Islet precursor cell (in vitro differentiated cells): Measurements from ENCODE around the gene ASB9.
"Not testable (repeated sequence)": the region's sequence is repeated elsewhere in the genome, so short reads cannot be mapped to it uniquely, and the experiment has no call there.

Source experiments
- DNase-seq: peaks from one replicate; pipeline ENCODE4 v3.0.0-alpha.2; 2018

Gene ASB9

DNA sequence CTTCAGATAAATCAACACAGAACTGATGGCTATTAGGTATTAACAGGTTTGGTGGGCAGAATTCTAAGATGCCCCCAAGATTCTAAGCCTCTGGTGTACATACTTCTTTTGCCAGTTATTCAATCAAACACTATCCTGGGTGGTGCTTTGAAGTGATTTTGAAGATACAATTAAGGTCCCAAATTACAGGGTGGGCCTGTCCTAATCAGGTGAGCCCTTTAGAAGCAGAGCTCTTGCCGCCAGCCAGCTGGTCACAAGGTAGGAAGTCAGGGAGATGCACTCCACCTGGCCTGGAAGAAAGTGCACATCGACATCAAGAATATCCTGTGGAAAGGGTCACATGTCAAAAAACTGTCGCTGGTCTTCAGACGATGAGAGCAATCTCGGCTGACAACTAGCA, 29.5 kb downstream of the ASB9 start:
- DNase-seq: no peak

DNA sequence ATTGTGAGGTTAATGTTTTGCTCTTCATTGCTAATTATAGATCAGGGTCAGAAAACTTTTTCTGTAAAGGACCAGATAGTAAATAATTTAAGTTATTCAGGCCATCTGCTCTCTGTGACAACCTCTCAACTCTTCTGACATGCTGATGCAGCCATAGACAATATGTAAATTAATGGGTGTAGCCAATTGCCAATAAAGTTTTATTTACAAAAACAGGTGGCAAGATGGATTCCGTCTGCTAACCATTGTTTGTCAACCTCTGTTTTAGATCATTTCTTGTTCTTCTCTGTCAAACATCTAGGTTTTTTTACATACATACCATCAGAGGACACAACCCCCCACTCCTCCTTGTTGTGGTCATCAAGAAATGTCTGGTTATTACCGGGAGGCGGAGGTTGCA, 33.7 kb downstream of the ASB9 start:
- no peak for DNase-seq

DNA sequence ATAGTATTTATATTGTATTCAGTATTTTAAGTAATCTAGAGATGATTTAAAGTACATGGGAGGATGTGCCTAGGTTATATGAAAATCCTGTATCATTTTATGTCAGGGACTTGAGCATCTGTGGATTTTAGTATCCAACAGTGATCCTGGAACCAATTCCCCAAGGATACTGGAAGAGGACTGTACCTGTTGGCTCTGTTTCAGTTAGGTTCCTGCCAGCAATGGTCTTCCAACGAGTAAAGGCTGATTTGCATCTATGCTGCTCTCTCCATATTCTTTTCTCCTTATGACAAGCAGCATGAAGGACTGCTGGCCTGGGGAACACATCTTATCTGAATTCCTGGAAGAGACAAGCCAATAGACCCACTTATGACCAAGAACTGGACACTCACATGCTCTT, 34.9 kb downstream of the ASB9 start:
- no peak for DNase-seq

DNA sequence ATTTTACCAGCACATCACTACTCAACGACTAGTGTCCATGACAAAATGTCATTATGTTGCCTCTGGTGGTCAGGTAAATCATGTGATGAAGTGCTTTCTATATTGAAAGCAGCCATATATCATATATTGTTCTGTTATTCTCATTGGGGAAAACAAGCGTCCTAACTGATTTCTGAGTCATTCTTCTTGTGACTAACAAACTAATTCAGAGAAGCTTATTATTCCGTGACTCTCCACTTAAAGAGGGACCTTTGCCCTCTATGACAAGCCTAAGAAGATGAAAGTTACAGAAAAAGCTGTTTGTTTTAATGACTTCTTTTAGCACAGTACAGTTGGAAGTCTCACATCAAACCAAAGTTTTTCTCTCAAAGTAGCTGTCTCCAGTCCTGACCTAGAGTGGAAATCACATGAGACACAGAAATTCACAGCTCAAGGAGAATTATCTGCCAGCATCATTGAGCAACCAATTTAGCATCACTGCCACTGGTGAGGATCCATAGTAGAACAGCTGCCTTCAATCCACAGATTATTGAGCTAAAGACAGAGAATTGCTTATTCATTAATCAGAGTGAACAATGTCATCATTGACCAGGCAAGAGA, 36.4 kb downstream of the ASB9 start:
- no peak for DNase-seq

DNA sequence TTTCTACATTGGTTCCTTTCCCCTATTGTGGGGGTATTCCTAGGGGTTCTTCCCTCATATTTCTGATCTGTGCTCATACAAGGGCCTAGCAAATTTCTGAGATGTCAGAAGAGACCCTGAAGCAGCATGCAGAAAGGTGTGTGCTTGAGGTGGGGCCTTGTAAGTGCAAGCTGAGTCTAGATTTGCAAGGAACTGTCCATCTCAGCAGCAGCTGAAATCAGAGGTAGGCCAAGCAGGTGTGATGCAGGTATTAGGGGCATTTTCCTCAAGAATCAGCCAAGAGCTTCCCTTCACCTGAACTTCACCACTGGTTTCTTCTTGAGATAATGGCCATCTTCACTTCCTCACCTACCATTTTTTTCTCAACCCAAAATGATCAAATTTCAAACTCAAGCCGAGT, 45.1 kb downstream of the ASB9 start:
- no peak for DNase-seq

DNA sequence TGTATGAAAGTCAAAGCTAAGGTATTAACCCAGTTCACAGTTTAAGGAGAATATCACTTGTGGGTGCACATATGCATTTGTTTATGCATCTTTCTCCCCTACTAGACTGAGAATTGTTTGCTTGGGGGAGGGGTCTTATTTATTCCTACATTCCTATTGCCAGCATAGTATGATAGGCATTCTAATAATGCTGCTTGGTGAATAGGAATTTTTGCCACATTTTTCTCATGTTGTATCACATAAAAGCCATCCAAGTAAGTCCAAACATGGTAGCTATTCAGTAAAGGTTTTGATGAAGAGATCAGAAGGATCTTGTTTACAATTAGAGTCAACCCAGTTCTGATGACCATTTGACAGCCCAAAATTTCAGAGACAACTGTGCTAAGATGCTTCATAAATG, 48.6 kb downstream of the ASB9 start:
- DNase-seq: no peak

DNA sequence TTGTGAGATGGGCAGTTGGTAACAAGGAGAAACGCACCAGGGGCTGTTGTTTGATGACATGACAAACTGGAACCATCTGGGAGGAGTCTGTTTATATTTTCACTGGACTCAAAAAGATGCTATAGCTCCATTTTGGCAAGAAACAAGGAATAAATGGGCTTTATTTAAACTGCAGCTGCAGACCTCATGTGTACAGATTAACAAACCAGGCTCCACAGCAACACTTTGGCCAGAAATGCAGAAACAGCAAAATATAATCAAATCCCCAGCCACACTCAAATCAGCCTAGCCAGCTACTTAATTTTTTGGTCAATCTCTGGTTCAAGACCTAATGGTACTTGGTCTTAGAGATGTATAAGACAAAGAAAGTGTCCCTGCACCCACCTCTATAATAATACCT, 52.7 kb downstream of the ASB9 start:
- DNase-seq: no peak

DNA sequence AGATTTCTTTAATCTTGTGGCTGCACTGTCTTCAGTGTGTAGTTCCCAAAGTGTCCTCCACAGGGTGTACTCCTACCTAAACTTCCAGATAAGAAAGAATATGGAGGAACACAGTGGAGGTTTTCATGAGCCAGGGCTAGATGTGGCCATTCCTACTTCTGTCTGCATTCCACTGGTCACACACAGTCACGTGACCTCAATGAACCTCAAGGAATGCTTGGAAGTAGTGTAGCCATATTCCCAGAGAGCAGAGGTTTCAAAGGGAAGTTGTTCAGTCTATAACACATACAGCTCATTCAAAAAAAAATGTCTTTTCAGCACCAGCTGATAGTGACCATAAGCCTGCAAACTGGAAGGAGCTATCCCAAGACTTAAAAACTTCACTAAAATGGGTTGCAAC, 53.6 kb downstream of the ASB9 start:
- DNase-seq: no peak

DNA sequence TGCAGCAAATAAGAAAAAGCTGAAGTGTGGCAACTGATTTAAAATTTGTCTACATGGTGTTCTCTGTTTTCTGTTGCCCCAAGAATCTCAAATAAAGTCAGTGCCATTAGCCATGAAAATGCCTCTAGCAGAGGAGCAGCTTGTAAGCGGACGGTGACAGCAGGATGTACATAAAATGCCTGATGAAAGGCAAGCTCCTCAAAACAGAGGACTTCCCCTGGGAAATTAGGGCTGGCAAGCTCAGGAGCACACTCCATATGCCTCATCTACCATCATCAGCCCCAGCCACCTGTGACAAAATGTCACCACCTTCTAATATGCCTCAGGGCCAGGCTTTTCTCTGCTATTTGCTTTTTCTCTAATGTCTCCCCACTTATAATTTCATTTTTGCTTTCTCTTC, 54.5 kb downstream of the ASB9 start:
- no peak for DNase-seq

DNA sequence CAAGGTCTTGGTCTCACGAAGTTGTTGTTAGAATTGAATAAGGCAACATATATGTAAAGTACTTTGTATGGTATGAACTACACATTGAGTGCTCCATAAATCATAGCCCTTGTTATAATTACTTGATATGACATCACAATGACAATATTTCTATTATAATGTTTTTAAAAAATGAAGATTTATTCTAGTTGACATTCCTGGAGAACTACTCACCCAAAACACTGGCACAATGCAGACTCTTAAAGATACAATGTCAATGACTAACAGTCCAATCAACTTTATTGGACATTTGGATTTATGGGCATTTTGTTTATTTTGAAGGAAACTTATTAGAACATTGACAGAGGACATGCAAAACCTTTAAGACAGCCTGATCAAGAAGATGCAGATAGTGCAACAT, 55.3 kb downstream of the ASB9 start:
- no peak for DNase-seq

DNA sequence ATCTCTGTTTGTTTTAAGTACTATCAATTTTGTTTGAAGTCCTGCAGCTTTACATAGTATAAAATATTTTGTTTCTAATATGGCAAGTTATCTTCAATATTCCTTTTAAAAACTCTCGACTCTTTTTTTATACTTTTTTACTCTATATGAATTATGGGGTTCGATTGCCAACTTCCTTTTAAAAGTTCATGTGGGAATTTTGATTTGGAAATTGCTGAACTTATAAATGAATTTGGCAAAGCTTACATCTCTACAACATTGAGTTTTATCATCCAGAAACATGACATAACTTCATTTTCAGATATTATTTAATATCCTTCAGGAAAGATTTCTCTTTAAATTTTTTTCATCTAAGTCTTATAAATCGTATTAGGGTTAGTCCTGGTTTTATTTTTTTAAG, 60.8 kb downstream of the ASB9 start:
- no peak for DNase-seq

DNA sequence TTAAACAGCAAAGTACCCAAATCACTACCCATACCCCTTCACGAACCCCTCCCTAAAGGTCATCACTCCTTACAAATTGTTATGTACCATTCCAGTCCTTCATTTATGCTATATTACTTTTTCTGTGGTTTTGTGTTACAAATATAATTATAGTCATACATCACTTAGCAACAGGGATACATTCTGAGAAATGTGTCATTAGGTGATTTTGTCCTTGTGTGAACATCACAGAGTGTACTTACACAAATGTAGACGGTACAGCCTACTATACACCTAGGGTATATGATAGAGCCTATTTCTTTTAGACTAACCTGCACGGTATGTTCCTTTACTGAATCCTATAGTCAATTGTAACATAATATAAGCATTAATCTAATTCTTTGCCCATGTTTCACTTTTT, 61.9 kb downstream of the ASB9 start:
- no peak for DNase-seq

DNA sequence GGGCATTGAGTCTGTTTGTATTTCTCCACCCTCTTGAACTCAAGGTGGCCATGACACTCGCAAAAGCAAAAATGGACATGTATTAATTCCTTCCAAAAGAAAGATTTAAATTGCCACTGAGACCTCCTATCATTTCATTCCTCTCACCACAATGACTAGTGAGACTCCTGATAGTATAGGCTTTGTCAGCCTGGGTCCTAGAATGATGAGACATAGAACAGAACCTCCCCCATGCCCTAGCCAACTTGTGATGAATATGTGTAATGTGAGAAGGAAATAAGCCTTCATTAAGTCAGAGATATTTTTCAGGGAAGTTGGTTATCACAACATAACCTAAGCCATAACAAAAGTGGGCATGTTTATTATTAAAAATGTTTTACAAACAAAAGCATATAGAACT, 62.5 kb downstream of the ASB9 start:
- DNase-seq: no peak

DNA sequence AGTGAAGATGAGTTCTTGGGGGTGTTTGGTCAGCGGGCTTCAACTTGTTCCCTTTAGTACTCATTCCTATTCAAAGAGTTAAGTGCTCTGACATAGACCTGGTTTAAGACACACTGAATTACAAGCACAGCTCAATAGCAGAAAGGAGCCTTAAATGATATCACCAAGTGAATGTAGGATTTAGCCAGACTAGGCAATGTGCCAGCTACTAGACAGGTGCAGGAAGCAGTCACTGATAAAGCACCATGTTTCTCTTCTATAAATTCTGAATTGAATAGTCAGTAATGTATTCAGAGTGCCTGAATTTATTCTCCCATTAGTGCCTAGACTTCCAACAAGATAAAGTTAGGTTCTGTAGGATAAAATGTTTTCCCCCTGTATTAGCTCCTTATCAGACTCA, 63.6 kb downstream of the ASB9 start:
- no peak for DNase-seq

DNA sequence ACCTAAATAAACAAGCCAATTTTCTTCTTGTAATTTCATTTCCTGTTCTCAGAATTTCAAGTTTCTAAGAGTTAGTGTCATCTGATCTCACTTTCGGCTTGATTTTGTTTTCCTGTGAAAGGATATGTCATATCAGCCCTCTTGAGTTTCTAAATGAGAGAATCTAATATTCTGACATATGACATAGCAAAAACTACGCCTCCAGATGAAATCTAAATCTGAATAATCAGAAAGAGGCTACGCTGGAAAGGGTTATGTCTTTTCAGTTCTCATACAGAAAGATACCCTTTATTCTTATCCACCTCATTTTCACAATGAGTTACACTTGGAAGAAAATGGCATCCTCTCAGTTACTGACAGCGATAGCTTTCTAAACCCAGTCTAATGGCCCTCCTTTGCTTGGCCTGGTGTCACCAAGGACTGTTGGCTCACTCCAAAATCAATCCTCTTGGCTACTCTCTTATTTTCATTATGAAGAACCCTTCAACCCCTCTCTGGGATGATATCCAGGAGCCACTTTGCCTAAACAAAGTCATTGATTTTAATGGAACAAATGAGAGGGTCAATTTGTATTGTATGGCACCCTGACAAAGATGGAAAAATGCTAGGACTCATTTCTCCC, 65.6 kb downstream of the ASB9 start:
- no peak for DNase-seq

DNA sequence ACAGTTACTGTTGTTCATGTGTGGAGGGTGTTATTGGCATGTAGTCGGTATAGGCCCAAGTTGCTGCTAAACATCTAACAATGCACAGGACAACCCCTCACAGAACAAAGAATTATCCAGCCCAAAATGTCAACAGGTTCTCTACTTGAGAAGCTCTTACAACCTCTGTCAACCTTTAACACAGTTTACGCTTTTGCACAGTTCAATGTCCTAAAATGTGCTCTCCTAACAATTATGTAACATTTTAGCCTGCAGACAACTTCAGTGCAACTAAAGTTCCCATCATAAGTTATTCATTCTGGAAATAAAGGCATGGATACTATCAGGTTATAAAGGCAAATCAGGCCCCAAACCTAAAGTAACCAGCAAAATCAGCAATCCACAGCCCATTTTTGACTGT, 66.2 kb downstream of the ASB9 start:
- DNase-seq: no peak

DNA sequence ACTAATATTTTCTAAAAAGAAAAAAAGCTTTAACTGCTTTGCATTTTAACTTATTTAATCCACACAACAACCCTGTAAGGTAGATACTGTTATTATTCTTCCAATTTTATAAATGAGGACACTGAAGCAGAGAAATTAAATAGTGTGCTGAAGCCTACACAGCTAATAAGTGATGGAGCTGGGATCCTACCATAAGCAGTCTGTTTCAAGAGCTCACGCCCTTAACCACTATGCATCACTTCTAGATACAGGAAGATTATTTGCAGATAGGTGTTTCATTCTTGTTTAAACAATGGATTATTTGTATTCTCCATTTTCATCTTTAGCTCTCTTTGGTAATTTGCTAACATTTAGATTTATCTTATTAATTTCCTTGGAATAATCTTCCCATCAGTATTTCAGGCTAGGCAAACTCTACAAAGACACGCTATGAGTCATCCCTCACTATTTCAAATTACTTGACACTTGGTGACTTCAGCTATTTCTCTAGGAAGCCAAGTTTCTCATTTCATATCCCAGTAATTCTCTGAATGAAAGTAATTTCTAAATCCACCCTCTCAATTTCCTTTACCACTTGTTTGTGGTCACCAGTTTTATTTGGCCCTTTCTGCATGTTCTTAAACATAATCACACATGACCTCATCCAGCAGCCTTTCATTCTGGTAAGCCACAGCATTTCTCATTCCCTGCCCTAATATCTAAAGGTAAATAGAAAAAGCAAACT, 67.3 kb downstream of the ASB9 start:
- DNase-seq: no peak

DNA sequence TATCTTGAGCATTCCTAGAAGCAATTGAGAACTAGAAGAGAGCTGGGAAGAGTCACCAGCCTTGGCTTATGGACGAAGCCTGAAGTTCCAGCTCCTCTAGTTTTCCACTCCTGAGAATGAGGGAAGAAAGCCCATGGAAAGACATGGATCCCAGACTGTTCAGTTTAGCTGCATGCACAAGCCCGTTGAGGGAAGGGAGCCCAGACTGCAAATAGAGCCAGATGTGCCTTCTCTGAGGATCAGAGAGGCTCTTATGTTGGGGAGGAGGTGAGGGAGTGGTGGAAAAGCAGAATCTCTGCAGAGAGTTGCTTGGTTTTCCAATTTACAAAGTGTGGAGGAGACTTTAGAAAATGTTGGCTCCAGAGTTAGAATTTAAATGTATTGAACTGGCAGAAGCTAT, 69.0 kb downstream of the ASB9 start:
- no peak for DNase-seq

DNA sequence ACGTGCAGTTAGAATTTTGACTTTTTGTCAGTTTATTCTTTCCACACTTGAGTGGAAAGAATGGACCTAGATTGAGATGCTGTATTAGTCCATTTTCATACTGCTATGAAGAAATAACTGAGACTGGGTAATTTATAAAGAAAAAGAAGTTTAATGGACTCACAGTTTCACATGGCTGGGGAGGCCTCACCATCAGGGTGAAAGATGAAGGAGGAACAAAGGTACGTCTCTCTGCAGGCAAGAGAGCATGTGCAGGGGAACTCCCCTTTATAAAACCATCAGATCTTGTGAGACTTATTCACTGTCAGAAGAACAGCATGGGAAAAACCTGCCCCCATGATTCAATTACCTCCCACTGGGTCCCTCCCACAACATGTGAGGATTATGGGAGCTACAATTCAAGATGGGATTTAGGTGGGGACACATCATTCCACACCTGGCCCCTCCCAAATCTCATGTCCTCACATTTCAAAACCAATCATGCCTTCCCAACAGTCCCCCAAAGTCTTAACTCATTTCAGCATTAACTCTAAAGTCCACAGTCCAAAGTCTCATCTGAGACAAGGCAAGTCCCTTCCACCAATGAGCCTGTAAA, 71.2 kb downstream of the ASB9 start:
- not testable (repeated sequence) for DNase-seq

DNA sequence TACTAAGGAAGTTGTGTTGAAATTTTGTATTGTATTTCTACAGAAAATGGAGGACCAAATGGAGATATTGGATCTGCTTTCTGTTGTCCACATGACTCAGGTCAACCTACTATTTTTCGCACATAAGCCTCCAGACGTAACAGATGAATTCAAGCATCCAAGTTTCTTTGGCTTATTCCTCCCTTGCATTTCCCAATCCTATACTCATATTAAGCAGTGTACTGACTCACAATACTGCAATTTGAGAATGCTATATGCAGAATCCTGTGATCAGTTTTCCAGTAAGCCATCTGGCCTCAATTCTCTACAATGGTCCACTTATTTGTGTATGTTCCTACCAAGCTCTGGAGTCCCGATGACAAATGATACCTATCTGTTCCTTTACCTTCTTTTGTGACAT, 75.7 kb downstream of the ASB9 start:
- DNase-seq: no peak
